Measurements from ENCODE around the gene LMX1B. TPM values are rescaled to one million over a fixed set of nuclear protein-coding genes. Genes with fewer than 3 reads are reported as not detected.

Gene LMX1B
- total RNA-seq, 1 experiment from 2014 or later: 11.3 TPM

DNA sequence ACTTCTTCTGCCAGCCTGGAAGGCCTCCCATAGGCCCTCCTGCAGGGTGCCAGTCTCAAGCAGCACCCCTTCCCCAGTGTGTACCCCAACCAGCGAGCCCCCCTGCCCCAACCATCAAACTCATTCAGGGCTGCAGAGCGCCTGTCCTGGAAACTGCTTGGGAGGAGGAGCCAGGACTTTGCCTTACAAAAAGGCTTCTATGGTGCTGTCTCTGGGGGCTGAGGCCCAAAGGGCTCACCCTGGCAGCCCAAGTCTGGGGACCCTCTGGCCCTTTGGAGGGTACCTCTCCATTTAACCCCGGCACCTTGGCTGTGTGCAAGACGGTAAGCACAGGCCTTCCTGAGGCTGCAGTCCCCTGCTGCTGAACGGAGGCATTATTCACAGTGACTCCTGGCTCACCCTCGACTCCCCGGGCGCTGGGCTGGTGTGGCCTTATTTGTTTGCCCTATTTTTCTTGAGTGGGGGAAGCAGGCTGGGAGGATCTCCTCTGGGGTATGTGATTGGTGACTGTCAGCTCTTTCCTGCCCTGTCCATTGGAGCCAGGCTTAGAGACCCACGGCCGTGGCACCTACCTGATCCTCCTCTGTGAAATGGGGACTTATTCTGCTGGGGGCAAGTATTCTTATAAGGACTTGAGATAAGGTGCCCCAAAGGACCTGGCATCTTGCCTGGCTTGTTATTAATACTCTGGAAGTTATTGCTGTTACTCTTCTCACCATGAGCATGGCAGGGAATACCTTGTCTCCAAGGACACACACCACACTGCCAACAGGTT lies 5.8 kb downstream of the LMX1B start:
- no peaks in the 10 kb centered on the region for H3K9me2 ChIP-seq (ENCODE audit: insufficient read depth)
- ATAC-seq: no peak
- H3K9ac ChIP-seq (ENCODE audit: low read length): no peak overlapping the region

More for the DNA sequence above, 5.8 kb downstream of the LMX1B start:
- H3K4me3 ChIP-seq (replicated peaks in 1 of 2; ENCODE audit: low read depth in 1 of 2, low read length in 2 of 2): no peak overlapping the region
- H4K20me1 ChIP-seq (ENCODE audit: insufficient read depth): no peaks in the 10 kb centered on the region
- H3K4me1 ChIP-seq (ENCODE audit: control insufficient read depth in 1 of 2, insufficient read depth in 2 of 2, low read length in 2 of 2): peaks cover 3 to 4% of the 10 kb centered on the region in 2 experiments; a peak in 2 of 4 replicates
- H3K27me3 ChIP-seq (ENCODE audit: insufficient read depth, low read length): no peaks in the 10 kb centered on the region
- no TSS peak for BruUV-seq (replicated peaks)
- CTCF ChIA-PET: no interaction called here
- DNase-seq (ENCODE audit: low read depth, low spot score): no peak
- H3K79me2 ChIP-seq (ENCODE audit: insufficient read depth, low read length): no peaks in the 10 kb centered on the region
- intact Hi-C loops (cut with micrococcal nuclease): no loop called here
- no peak overlapping the region for H3K4me2 ChIP-seq (ENCODE audit: low read length)
- POLR2A ChIA-PET: no interaction called here
- H2AFZ ChIP-seq (ENCODE audit: low read depth, low read length, poor library complexity, severe bottlenecking): no peak overlapping the region
- no peak overlapping the region for H3K27ac ChIP-seq (ENCODE audit: low read depth, low read length)
- H3K9me3 ChIP-seq (ENCODE audit: control insufficient read depth in 1 of 2, insufficient read depth in 1 of 2, low read depth in 1 of 2, low read length in 2 of 2): no peaks in the 10 kb centered on the region
- TF ChIP-seq EZH2phosphoT487 (IDR thresholded peaks at IDR 0.05; ENCODE audit: borderline replicate concordance) (no peak), CEBPB (IDR thresholded peaks at IDR 0.05; ENCODE audit: low read depth) (no peak), SIN3A (IDR thresholded peaks at IDR 0.05; ENCODE audit: low read depth) (no peak), TCF7L2 (IDR thresholded peaks at IDR 0.05; ENCODE audit: borderline replicate concordance, extremely low read depth, insufficient read depth, insufficient read length) (no peak), ZFX (IDR thresholded peaks at IDR 0.05) (no peak), ZNF274 (IDR thresholded peaks at IDR 0.05; ENCODE audit: low read depth, low read length) (no peak), EGR1 (IDR thresholded peaks at IDR 0.05; ENCODE audit: low read depth) (no peak)
- TF ChIP-seq, protein P1, sequence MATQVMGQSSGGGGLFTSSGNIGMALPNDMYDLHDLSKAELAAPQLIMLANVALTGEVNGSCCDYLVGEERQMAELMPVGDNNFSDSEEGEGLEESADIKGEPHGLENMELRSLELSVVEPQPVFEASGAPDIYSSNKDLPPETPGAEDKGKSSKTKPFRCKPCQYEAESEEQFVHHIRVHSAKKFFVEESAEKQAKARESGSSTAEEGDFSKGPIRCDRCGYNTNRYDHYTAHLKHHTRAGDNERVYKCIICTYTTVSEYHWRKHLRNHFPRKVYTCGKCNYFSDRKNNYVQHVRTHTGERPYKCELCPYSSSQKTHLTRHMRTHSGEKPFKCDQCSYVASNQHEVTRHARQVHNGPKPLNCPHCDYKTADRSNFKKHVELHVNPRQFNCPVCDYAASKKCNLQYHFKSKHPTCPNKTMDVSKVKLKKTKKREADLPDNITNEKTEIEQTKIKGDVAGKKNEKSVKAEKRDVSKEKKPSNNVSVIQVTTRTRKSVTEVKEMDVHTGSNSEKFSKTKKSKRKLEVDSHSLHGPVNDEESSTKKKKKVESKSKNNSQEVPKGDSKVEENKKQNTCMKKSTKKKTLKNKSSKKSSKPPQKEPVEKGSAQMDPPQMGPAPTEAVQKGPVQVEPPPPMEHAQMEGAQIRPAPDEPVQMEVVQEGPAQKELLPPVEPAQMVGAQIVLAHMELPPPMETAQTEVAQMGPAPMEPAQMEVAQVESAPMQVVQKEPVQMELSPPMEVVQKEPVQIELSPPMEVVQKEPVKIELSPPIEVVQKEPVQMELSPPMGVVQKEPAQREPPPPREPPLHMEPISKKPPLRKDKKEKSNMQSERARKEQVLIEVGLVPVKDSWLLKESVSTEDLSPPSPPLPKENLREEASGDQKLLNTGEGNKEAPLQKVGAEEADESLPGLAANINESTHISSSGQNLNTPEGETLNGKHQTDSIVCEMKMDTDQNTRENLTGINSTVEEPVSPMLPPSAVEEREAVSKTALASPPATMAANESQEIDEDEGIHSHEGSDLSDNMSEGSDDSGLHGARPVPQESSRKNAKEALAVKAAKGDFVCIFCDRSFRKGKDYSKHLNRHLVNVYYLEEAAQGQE (IDR thresholded peaks at IDR 0.05; ENCODE audit: low read depth): no peak
- TF ChIP-seq, protein P2, sequence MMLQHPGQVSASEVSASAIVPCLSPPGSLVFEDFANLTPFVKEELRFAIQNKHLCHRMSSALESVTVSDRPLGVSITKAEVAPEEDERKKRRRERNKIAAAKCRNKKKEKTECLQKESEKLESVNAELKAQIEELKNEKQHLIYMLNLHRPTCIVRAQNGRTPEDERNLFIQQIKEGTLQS (IDR thresholded peaks at IDR 0.05): no peak
- TF ChIP-seq, protein P3, sequence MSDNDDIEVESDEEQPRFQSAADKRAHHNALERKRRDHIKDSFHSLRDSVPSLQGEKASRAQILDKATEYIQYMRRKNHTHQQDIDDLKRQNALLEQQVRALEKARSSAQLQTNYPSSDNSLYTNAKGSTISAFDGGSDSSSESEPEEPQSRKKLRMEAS (IDR thresholded peaks at IDR 0.05): no peak
- RAD21 ChIA-PET (ENCODE audit: low non-redundant PET in 1 of 2, low total read pairs in 2 of 2, uncharacterized antibody in 2 of 2, unreplicated experiment in 2 of 2): no interaction called here
- H3K36me3 ChIP-seq (ENCODE audit: control insufficient read depth in 1 of 2, insufficient read depth in 2 of 2, low read length in 2 of 2): no peaks in the 10 kb centered on the region; a peak in 1 of 4 replicates

Data from HCT116 (cell line).